ENCODE results near the gene AKAP8L. TPM values are rescaled to one million over a fixed set of nuclear protein-coding genes. Genes with fewer than 3 reads are reported as not detected.

The AKAP8L gene
- total RNA-seq, 2 donors from 2014 or later = 190 to 237 TPM

GRCh38 chr19:15453091-15453578, 34.3 kb upstream of the AKAP8L start:
- peak; percentile 78 for DNase-seq
- H3K9ac ChIP-seq (ENCODE audit: extremely low read depth, low read length, poor library complexity, severe bottlenecking) = no peak overlapping the region

GRCh38 chr19:15452111-15453047, 33.6 kb upstream of the AKAP8L start:
- Histone ChIP-seq H3K27ac (ENCODE audit: low read depth, low read length) (no peak overlapping the region), H3K9me3 (ENCODE audit: control insufficient read depth, low read length) (no peaks in the 10 kb centered on the region), H3K4me3 (ENCODE audit: low read length) (no peak overlapping the region), H3K4me1 (ENCODE audit: control insufficient read depth, insufficient read depth, low read length) (no peaks in the 10 kb centered on the region), H3K9ac (ENCODE audit: extremely low read depth, low read length, poor library complexity, severe bottlenecking) (no peak overlapping the region), H3K36me3 (ENCODE audit: control insufficient read depth, insufficient read depth, low read length) (no peaks in the 10 kb centered on the region), H3K27me3 (ENCODE audit: control insufficient read depth, insufficient read depth, low read length, poor library complexity, severe bottlenecking) (peaks cover 63% of the 10 kb centered on the region)
- Mint-ChIP-seq H3K27me3 (ENCODE audit: insufficient read depth) (peaks cover 68% of the 10 kb centered on the region), H3K36me3 (ENCODE audit: low read depth) (peaks cover 3% of the 10 kb centered on the region), H3K4me1 (no peaks in the 10 kb centered on the region), H3K4me3 (peak overlapping the region; percentile 43), H3K27ac (no peak overlapping the region), H3K9me3 (no peaks in the 10 kb centered on the region)
- DNase-seq = peak; percentile 99
- 13 to 15% methylated on average over 14 to 37 of the region's 37 CpGs for WGBS, 2 experiments (ENCODE audit: insufficient coverage in 1 of 2, insufficient read length in 1 of 2)
- TF ChIP-seq CTCF (conservative IDR thresholded peaks at IDR 0.05) = no peak

More at GRCh38 chr19:15453091-15453578, 34.3 kb upstream of the AKAP8L start:
- Mint-ChIP-seq H3K27ac (no peak overlapping the region), H3K4me1 (no peaks in the 10 kb centered on the region), H3K36me3 (ENCODE audit: low read depth) (no peaks in the 10 kb centered on the region), H3K4me3 (peak overlapping the region; percentile 43), H3K27me3 (ENCODE audit: insufficient read depth) (peaks cover 74% of the 10 kb centered on the region), H3K9me3 (no peaks in the 10 kb centered on the region)
- no peak overlapping the region for H3K27ac ChIP-seq (ENCODE audit: low read depth, low read length)
- H3K9me3 ChIP-seq (ENCODE audit: control insufficient read depth, low read length) = no peaks in the 10 kb centered on the region
- peaks cover 71% of the 10 kb centered on the region for H3K27me3 ChIP-seq (ENCODE audit: control insufficient read depth, insufficient read depth, low read length, poor library complexity, severe bottlenecking)
- H3K4me3 ChIP-seq (ENCODE audit: low read length) = no peak overlapping the region
- peak; percentile 60 for TF ChIP-seq CTCF (conservative IDR thresholded peaks at IDR 0.05)
- WGBS, 2 experiments (ENCODE audit: insufficient coverage in 1 of 2, insufficient read length in 1 of 2) = 16 to 36% methylated on average over 11 to 44 of the region's 44 CpGs
- H3K4me1 ChIP-seq (ENCODE audit: control insufficient read depth, insufficient read depth, low read length) = no peaks in the 10 kb centered on the region
- H3K36me3 ChIP-seq (ENCODE audit: control insufficient read depth, insufficient read depth, low read length) = no peaks in the 10 kb centered on the region

- Histone ChIP-seq H3K9ac (ENCODE audit: extremely low read depth, low read length, poor library complexity, severe bottlenecking) (no peak overlapping the region), H3K27me3 (ENCODE audit: control insufficient read depth, insufficient read depth, low read length, poor library complexity, severe bottlenecking) (peaks cover 45% of the 10 kb centered on the region), H3K4me3 (ENCODE audit: low read length) (no peak overlapping the region), H3K9me3 (ENCODE audit: control insufficient read depth, low read length) (no peaks in the 10 kb centered on the region), H3K27ac (ENCODE audit: low read depth, low read length) (no peak overlapping the region), H3K36me3 (ENCODE audit: control insufficient read depth, insufficient read depth, low read length) (no peaks in the 10 kb centered on the region), H3K4me1 (ENCODE audit: control insufficient read depth, insufficient read depth, low read length) (no peaks in the 10 kb centered on the region)
- DNase-seq = no peak
- Mint-ChIP-seq H3K27me3 (ENCODE audit: insufficient read depth) (peaks cover 51% of the 10 kb centered on the region), H3K9me3 (no peaks in the 10 kb centered on the region), H3K4me1 (no peaks in the 10 kb centered on the region), H3K4me3 (peak overlapping the region; percentile 54), H3K36me3 (ENCODE audit: low read depth) (peaks cover 4% of the 10 kb centered on the region), H3K27ac (peak overlapping the region; percentile 49)
- no peak for TF ChIP-seq CTCF (conservative IDR thresholded peaks at IDR 0.05)
- WGBS, 2 experiments (ENCODE audit: insufficient coverage in 1 of 2, insufficient read length in 1 of 2) = 88 to 100% methylated on average over 1 of the region's 1 CpG
Measured at GRCh38 chr19:15450528-15450890, 31.7 kb upstream of the AKAP8L start.

Data from endodermal cell (in vitro differentiated cells).